OCI-LY7 (cell line): ENCODE measurements around the gene GDPD2. TPM values are rescaled to one million over a fixed set of nuclear protein-coding genes. Genes with fewer than 3 reads are reported as not detected.

Source experiments
- BruUV-seq: library from RNA; stranded (reverse); fragments of 400-500 nt; replicated peaks from 2 replicates; lab custom pipeline; 2021; lab: Mats Ljungman, UMichigan
- CTCF ChIA-PET: fragments of 300-600 bp; sonication (Branson Sonifier 250); formaldehyde crosslinking; loops from one replicate; lab custom pipeline; 2022; ENCODE audit warnings: antibody characterized with exemption; ENCODE audit not compliant: unreplicated experiment; lab: Charles Lee
- POLR2A ChIA-PET: fragments of 300-600 bp; sonication (Branson Sonifier 250); formaldehyde crosslinking; loops from one replicate; lab custom pipeline; 2022; ENCODE audit warnings: antibody characterized with exemption; lab: Charles Lee
- DNase-seq: peaks from one replicate; pipeline ENCODE4 v3.0.0-alpha.2; 2015; ENCODE audit warnings: low spot score
- H2AFZ ChIP-seq: fragments of 200-600 bp; sonication (generic), shearing (Covaris generic); 2 replicates; pipeline ENCODE4 v1.6.1; 2014; ENCODE audit warnings: mild to moderate bottlenecking, antibody characterized with exemption, low read length, moderate library complexity
- H3K27ac ChIP-seq: fragments of 200-600 bp; sonication (generic); 2 replicates; pipeline ENCODE4 v1.5.1; 2014; ENCODE audit warnings: mixed run types, low read depth, mild to moderate bottlenecking, moderate library complexity, low read length, inconsistent platforms; ENCODE audit not compliant: poor library complexity, severe bottlenecking
- H3K36me3 ChIP-seq: fragments of 200-600 bp; sonication (generic); 2 replicates; pipeline ENCODE4 v1.6.1; 2014; ENCODE audit warnings: mild to moderate bottlenecking, antibody characterized with exemption, low read length, moderate library complexity, mixed read lengths; ENCODE audit not compliant: insufficient read depth
- H3K4me1 ChIP-seq: fragments of 200-600 bp; sonication (generic); 2 replicates; pipeline ENCODE4 v1.5.1; 2014; ENCODE audit warnings: mild to moderate bottlenecking, low read length; ENCODE audit not compliant: insufficient read depth, poor library complexity, severe bottlenecking
- H3K4me2 ChIP-seq: fragments of 200-600 bp; sonication (generic); 2 replicates; pipeline ENCODE4 v1.6.1; 2014; ENCODE audit warnings: mild to moderate bottlenecking, low read length
- H3K4me3 ChIP-seq: fragments of 200-600 bp; sonication (generic); 2 replicates; pipeline ENCODE4 v1.5.1; 2014; ENCODE audit warnings: mild to moderate bottlenecking, low read depth, low read length; ENCODE audit not compliant: poor library complexity, severe bottlenecking
- H3K79me2 ChIP-seq: fragments of 200-600 bp; sonication (generic); 2 replicates; pipeline ENCODE4 v1.6.1; 2016; ENCODE audit warnings: low read depth, mild to moderate bottlenecking, low read length, moderate library complexity, mixed read lengths; ENCODE audit not compliant: insufficient read depth
- H3K9me2 ChIP-seq: fragments of 200-600 bp; sonication (generic); 2 replicates; pipeline ENCODE4 v1.6.1; 2016; ENCODE audit warnings: mild to moderate bottlenecking, low read length, mixed read lengths; ENCODE audit not compliant: insufficient read depth
- H3K9me3 ChIP-seq: fragments of 200-600 bp; sonication (generic); 2 replicates; pipeline ENCODE4 v1.6.1; 2014; ENCODE audit warnings: mild to moderate bottlenecking, mixed run types, low read length, mixed read lengths
- H4K20me1 ChIP-seq: fragments of 200-600 bp; sonication (generic); 2 replicates; pipeline ENCODE4 v1.6.1; 2014; ENCODE audit warnings: mild to moderate bottlenecking, antibody characterized with exemption, low read length, moderate library complexity, mixed read lengths; ENCODE audit not compliant: insufficient read depth
- EZH2phosphoT487 ChIP-seq: fragments of 200-600 bp; sonication (generic); IDR thresholded peaks from 2 replicates; pipeline ENCODE4 v1.6.1; 2018; ENCODE audit warnings: low read depth, borderline replicate concordance, mild to moderate bottlenecking, mixed run types, antibody characterized with exemption, low read length, moderate library complexity, mixed read lengths
- intact Hi-C: fragments of 100-400 bp; cut with micrococcal nuclease; formaldehyde crosslinking; loops from one replicate; pipeline ENCODE4 v1.10.0; 2022; ENCODE audit not compliant: unreplicated experiment
- total RNA-seq, 2 experiments: library from RNA; depleted of rRNA in 1 of 2; stranded (reverse); fragments of >200 nt in 1 of 2; shearing (Covaris generic) in 1 of 2; gene quantifications; 2 replicates each; pipeline ENCODE4 v1.2.3, GENCODE V29; 2014 to 2022
- TF ChIP-seq, protein P1 (sequence below): fragments of 200-600 bp; sonication (generic); conservative IDR thresholded peaks from 2 replicates; pipeline ENCODE4 v1.5.1; 2014; ENCODE audit warnings: mild to moderate bottlenecking, antibody characterized with exemption, low read length, moderate library complexity, mixed read lengths

The GDPD2 gene
- total RNA-seq, 2 experiments from 2014 or later: 0.16 TPM; not detected in 1

DNA sequence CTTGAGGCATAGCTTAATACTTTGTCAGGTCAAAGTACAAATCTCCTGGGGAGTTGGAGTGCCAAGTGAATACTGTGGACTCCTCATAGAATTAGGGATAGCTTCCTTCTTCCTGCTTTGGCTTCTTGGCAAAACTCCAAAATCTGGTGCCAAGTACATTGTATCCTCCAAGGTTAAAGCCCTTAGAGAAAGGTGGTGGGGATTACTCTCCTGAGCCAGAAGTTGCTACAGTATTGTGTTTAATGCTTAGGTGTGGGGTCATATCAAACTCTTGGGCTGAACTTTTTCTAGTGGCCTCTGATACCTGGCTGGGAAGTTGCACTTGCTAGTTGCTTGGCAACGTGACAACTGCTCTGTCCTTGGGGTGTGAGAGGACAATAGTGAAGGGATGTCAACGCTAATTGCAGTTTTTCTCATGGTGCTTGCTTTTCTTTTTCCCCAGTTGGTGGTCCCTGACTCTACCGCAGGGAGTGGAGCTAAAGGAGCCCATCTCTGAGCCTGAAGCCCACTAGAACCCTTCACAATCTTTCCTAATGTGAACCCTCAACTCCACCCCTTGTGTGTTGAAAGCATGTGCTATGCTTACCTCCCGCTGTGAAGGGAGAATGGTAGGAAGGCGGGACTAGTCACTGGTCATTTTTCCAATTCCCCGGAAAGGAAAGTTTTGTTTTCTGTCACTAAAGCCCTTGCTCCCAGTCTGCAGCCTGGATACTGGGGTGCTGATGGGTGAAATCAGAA, 57.0 kb downstream of the GDPD2 start:
- Histone ChIP-seq H3K36me3 (no peaks in the 10 kb centered on the region), H2AFZ (no peak overlapping the region), H3K9me2 (no peaks in the 10 kb centered on the region), H3K4me3 (no peak overlapping the region), H3K79me2 (no peaks in the 10 kb centered on the region), H3K4me1 (no peaks in the 10 kb centered on the region), H4K20me1 (no peaks in the 10 kb centered on the region), H3K4me2 (no peak overlapping the region), H3K9me3 (no peaks in the 10 kb centered on the region), H3K27ac (no peak overlapping the region)
- CTCF ChIA-PET: no interaction called here
- POLR2A ChIA-PET: no interaction called here
- BruUV-seq: no TSS peak
- no peak for TF ChIP-seq EZH2phosphoT487
- TF ChIP-seq, protein P1, sequence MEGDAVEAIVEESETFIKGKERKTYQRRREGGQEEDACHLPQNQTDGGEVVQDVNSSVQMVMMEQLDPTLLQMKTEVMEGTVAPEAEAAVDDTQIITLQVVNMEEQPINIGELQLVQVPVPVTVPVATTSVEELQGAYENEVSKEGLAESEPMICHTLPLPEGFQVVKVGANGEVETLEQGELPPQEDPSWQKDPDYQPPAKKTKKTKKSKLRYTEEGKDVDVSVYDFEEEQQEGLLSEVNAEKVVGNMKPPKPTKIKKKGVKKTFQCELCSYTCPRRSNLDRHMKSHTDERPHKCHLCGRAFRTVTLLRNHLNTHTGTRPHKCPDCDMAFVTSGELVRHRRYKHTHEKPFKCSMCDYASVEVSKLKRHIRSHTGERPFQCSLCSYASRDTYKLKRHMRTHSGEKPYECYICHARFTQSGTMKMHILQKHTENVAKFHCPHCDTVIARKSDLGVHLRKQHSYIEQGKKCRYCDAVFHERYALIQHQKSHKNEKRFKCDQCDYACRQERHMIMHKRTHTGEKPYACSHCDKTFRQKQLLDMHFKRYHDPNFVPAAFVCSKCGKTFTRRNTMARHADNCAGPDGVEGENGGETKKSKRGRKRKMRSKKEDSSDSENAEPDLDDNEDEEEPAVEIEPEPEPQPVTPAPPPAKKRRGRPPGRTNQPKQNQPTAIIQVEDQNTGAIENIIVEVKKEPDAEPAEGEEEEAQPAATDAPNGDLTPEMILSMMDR: no peak
- intact Hi-C loops: no loop called here
- no peak for DNase-seq

GRCh38 chrX:70480660-70481018, 57.5 kb downstream of the GDPD2 start:
- Histone ChIP-seq H3K9me2 (no peaks in the 10 kb centered on the region), H2AFZ (no peak overlapping the region), H3K4me2 (no peak overlapping the region), H3K9me3 (no peaks in the 10 kb centered on the region), H3K79me2 (no peaks in the 10 kb centered on the region), H3K4me3 (no peak overlapping the region), H4K20me1 (no peaks in the 10 kb centered on the region), H3K4me1 (no peaks in the 10 kb centered on the region), H3K36me3 (no peaks in the 10 kb centered on the region), H3K27ac (no peak overlapping the region)
- CTCF ChIA-PET: no interaction called here
- intact Hi-C loops: no loop called here
- no peak for DNase-seq
- POLR2A ChIA-PET: interaction anchor here (1.0 kb wide), 1 partner anchor 18 kb away, joined by 5 read pairs; no protein-coding TSS in a partner anchor
- BruUV-seq: no TSS peak
- TF ChIP-seq, protein P1: no peak
- no peak for TF ChIP-seq EZH2phosphoT487
